GM13976 (cell line): ENCODE measurements around the gene EXOC4.

Source experiments
- DNase-seq: peaks from one replicate; pipeline ENCODE4 v3.0.0; 2012; ENCODE audit warnings: low spot score
- CTCF ChIP-seq: IDR thresholded peaks from 2 replicates; pipeline ENCODE4 v1.5.1; 2012; ENCODE audit warnings: borderline replicate concordance, mild to moderate bottlenecking; ENCODE audit not compliant: insufficient read depth; ENCODE audit errors: extremely low read depth, missing control alignments, control extremely low read depth
- in situ Hi-C: fragments of 300-500 bp; cut with MboI; formaldehyde crosslinking; loops from one replicate; pipeline ENCODE4 v1.12.0; 2022; ENCODE audit warnings: low sequenced_read_pairs, mixed read lengths, inconsistent platforms; ENCODE audit not compliant: unreplicated experiment

Gene EXOC4

GRCh38 chr7:133789974-133790373, 537.1 kb downstream of the EXOC4 start:
- in situ Hi-C loops: no loop called here
- TF ChIP-seq CTCF: no peak
- no peak for DNase-seq

- TF ChIP-seq CTCF: no peak
- in situ Hi-C loops: no loop called here
- DNase-seq: no peak
Measured at GRCh38 chr7:133790911-133791310, 538.0 kb downstream of the EXOC4 start.

- no peak for TF ChIP-seq CTCF
- no peak for DNase-seq
- in situ Hi-C loops: no loop called here
Measured at GRCh38 chr7:133794479-133794878, 541.6 kb downstream of the EXOC4 start.

GRCh38 chr7:133795068-133795665, 542.3 kb downstream of the EXOC4 start:
- in situ Hi-C loops: no loop called here
- DNase-seq: no peak
- TF ChIP-seq CTCF: no peak

- TF ChIP-seq CTCF: no peak
- in situ Hi-C loops: no loop called here
- DNase-seq: no peak
Measured at GRCh38 chr7:133796782-133797745, 544.2 kb downstream of the EXOC4 start.

GRCh38 chr7:133797818-133798520, 545.1 kb downstream of the EXOC4 start:
- in situ Hi-C loops: no loop called here
- no peak for DNase-seq
- no peak for TF ChIP-seq CTCF
